Sciatic nerve (tissue), 2 donors: ENCODE measurements around the gene DGAT2L6. TPM values are rescaled to one million over a fixed set of nuclear protein-coding genes. Genes with fewer than 3 reads are reported as not detected.

ENCODE experiments used
- ATAC-seq: fragments of 200-7000 bp; cut with Tn5 transposase; one replicate; pipeline ENCODE4 v1.9.1; 2020; ENCODE audit warnings: mild to moderate bottlenecking, moderate library complexity
- DNase-seq: peaks from one replicate; pipeline ENCODE4 v3.0.0-alpha.2; 2020; ENCODE audit warnings: low spot score
- intact Hi-C: fragments of 100-400 bp; cut with DNase I; formaldehyde crosslinking; loops from one replicate; pipeline ENCODE4 v1.14.2; 2022
- total RNA-seq: library from RNA; stranded (reverse); fragmentation: NEBNext Ultra II Directional; extraction: Animal tissue kit (Norgen Biotek cat#: 25700); gene quantifications from one replicate; pipeline ENCODE4 v1.2.1, GENCODE V29; 2021
- donor health status: DM: no; HTN: no; CAD: no.
- donor health status: DM: no; HTN: no; CAD: no.

The DGAT2L6 gene
- total RNA-seq: not detected

- DNase-seq (no peak), ATAC-seq (no peak)
- intact Hi-C loops: no loop called here
Observed at GRCh38 chrX:70176938-70177533, at the start of gene DGAT2L6. TSS of gene DGAT2L6 (plus strand) at chrX:70177483. CDS start at chrX:70177583, 100 bp downstream.

- no peak for ATAC-seq
- DNase-seq: no peak
- intact Hi-C loops: no loop called here
Observed at GRCh38 chrX:70128071-70128470, 49.2 kb upstream of the DGAT2L6 start.

GRCh38 chrX:70129816-70130215 lies 47.5 kb upstream of the DGAT2L6 start:
- DNase-seq: no peak
- intact Hi-C loops: no loop called here

GRCh38 chrX:70132224-70132623 lies 45.1 kb upstream of the DGAT2L6 start:
- no peak for DNase-seq
- ATAC-seq: no peak
- intact Hi-C loops: no loop called here

More at GRCh38 chrX:70129816-70130215, 47.5 kb upstream of the DGAT2L6 start:
- no peak for ATAC-seq

- intact Hi-C loops: no loop called here
- ATAC-seq (no peak), DNase-seq (no peak)
Observed at GRCh38 chrX:70132877-70133302, 44.4 kb upstream of the DGAT2L6 start.

GRCh38 chrX:70133303-70134115 lies 43.8 kb upstream of the DGAT2L6 start, which contains the start of gene IGBP1:
TSS of gene IGBP1 (plus strand) at chrX:70133447. CDS start at chrX:70133948, 501 bp downstream.
- DNase-seq: peak; percentile 86
- intact Hi-C loops: no loop called here
- ATAC-seq: peak; percentile 97

GRCh38 chrX:70134116-70134477 lies 43.2 kb upstream of the DGAT2L6 start:
- intact Hi-C loops: no loop called here
- DNase-seq (no peak), ATAC-seq (no peak)

- intact Hi-C loops: no loop called here
Observed at GRCh38 chrX:70138622-70139021, 38.7 kb upstream of the DGAT2L6 start.

GRCh38 chrX:70139736-70140135 lies 37.5 kb upstream of the DGAT2L6 start:
- ATAC-seq: no peak
- no peak for DNase-seq
- intact Hi-C loops: no loop called here

More at GRCh38 chrX:70138622-70139021, 38.7 kb upstream of the DGAT2L6 start:
- ATAC-seq (no peak), DNase-seq (no peak)

- DNase-seq (no peak), ATAC-seq (no peak)
- intact Hi-C loops: no loop called here
Observed at GRCh38 chrX:70141373-70141772, 35.9 kb upstream of the DGAT2L6 start.

- intact Hi-C loops: no loop called here
- ATAC-seq (no peak), DNase-seq (no peak)
Observed at GRCh38 chrX:70166601-70167590, 10.4 kb upstream of the DGAT2L6 start.

- DNase-seq: no peak
- ATAC-seq: peak; percentile 58
- intact Hi-C loops: no loop called here
Observed at GRCh38 chrX:70168238-70169188, 8.8 kb upstream of the DGAT2L6 start.

GRCh38 chrX:70169281-70169680 lies 8.0 kb upstream of the DGAT2L6 start:
- intact Hi-C loops: no loop called here
- ATAC-seq: no peak
- no peak for DNase-seq

GRCh38 chrX:70171624-70172023 lies 5.7 kb upstream of the DGAT2L6 start:
- DNase-seq (no peak), ATAC-seq (no peak)
- intact Hi-C loops: no loop called here

GRCh38 chrX:70172221-70172620 lies 5.1 kb upstream of the DGAT2L6 start:
- DNase-seq (no peak), ATAC-seq (no peak)
- intact Hi-C loops: no loop called here

GRCh38 chrX:70172964-70173363 lies 4.3 kb upstream of the DGAT2L6 start:
- intact Hi-C loops: no loop called here
- DNase-seq (no peak), ATAC-seq (no peak)

GRCh38 chrX:70174754-70175153 lies 2.5 kb upstream of the DGAT2L6 start:
- intact Hi-C loops: no loop called here
- ATAC-seq: no peak
- no peak for DNase-seq

GRCh38 chrX:70175338-70175737 lies 1.9 kb upstream of the DGAT2L6 start:
- intact Hi-C loops: no loop called here
- DNase-seq (no peak), ATAC-seq (no peak)
